ENCODE measurements around the gene HDAC4. TPM values are rescaled to one million over a fixed set of nuclear protein-coding genes. Genes with fewer than 3 reads are reported as not detected.

HDAC4 gene
- total RNA-seq, 1 experiment from 2014 or later, result 44.4 TPM

GRCh38 chr2:239181074-239181902 is 219.5 kb downstream of the HDAC4 start (continued):
- TF ChIP-seq STAT6 (CRISPR knock-in tag; conservative IDR thresholded peaks at IDR 0.05; ENCODE audit: low read depth) (no peak), TCF7 (CRISPR knock-in tag; IDR thresholded peaks at IDR 0.05; ENCODE audit: low read depth) (no peak), PRRX2 (CRISPR knock-in tag; IDR thresholded peaks at IDR 0.05) (no peak), CREM (CRISPR knock-in tag; IDR thresholded peaks at IDR 0.05) (no peak)

GRCh38 chr2:239180526-239181073 is 220.2 kb downstream of the HDAC4 start:
- Mint-ChIP-seq H3K4me1 (peaks cover 10% of the 10 kb centered on the region; the same call in 1 of the 2 replicates), H3K4me3 (no peak overlapping the region), H3K27ac (no peak overlapping the region; the same call in none of the 2 replicates), H3K9me3 (peaks cover 15% of the 10 kb centered on the region), H3K36me3 (peaks cover 35% of the 10 kb centered on the region), H3K27me3 (ENCODE audit: low read depth) (no peaks in the 10 kb centered on the region)
- no peak for TF ChIP-seq IRF2 (CRISPR knock-in tag; IDR thresholded peaks at IDR 0.05; ENCODE audit: borderline replicate concordance, low read depth)
- no peak for TF ChIP-seq GTF2I (CRISPR knock-in tag; conservative IDR thresholded peaks at IDR 0.05)
- no peak for TF ChIP-seq SP1 (CRISPR knock-in tag; conservative IDR thresholded peaks at IDR 0.05)
- no peak for TF ChIP-seq CREB1 (CRISPR knock-in tag; IDR thresholded peaks at IDR 0.05)
- no peak for TF ChIP-seq HMGXB4 (CRISPR knock-in tag; IDR thresholded peaks at IDR 0.05)
- no peak for TF ChIP-seq NFYB (CRISPR knock-in tag; conservative IDR thresholded peaks at IDR 0.05; ENCODE audit: low read depth)
- CTCF ChIA-PET, result interaction anchor here (3.3 kb wide), 1 partner anchor 14 kb away, joined by 14 read pairs; no protein-coding TSS in a partner anchor
- POLR2A ChIA-PET, result no interaction called here
- no peak for ATAC-seq
- DNase-seq (ENCODE audit: low spot score), result no peak

- no peak for ATAC-seq
- TF ChIP-seq ZNF121 (CRISPR knock-in tag; IDR thresholded peaks at IDR 0.05) (no peak), STAT6 (CRISPR knock-in tag; conservative IDR thresholded peaks at IDR 0.05; ENCODE audit: low read depth) (no peak)
- peaks cover 22% of the 10 kb centered on the region for H3K9me3 Mint-ChIP-seq
- peaks cover 42% of the 10 kb centered on the region for H3K36me3 Mint-ChIP-seq
- DNase-seq (ENCODE audit: low spot score), result peak; percentile 4
- H3K27ac Mint-ChIP-seq, result no peak overlapping the region
- H3K27me3 Mint-ChIP-seq (ENCODE audit: low read depth), result no peaks in the 10 kb centered on the region
- ChIA-PET CTCF (no interaction called here), POLR2A (no interaction called here)
- no peak overlapping the region for H3K4me3 Mint-ChIP-seq
- peaks cover 10% of the 10 kb centered on the region; the same call in 1 of the 2 replicates for H3K4me1 Mint-ChIP-seq
Observed at GRCh38 chr2:239179851-239180371, 220.9 kb downstream of the HDAC4 start.

- Mint-ChIP-seq H3K4me3 (no peak overlapping the region), H3K4me1 (peaks cover 10% of the 10 kb centered on the region; the same call in 1 of the 2 replicates), H3K27ac (no peak overlapping the region), H3K36me3 (peaks cover 51% of the 10 kb centered on the region), H3K27me3 (ENCODE audit: low read depth) (no peaks in the 10 kb centered on the region; the same call in 1 of the 2 replicates), H3K9me3 (peaks cover 31% of the 10 kb centered on the region)
- DNase-seq (ENCODE audit: low spot score) (peak; percentile 3), ATAC-seq (no peak)
- ChIA-PET CTCF (no interaction called here), POLR2A (no interaction called here)
- TF ChIP-seq FOXP1 (CRISPR knock-in tag; IDR thresholded peaks at IDR 0.05; ENCODE audit: borderline replicate concordance) (no peak), ZNF263 (CRISPR knock-in tag; IDR thresholded peaks at IDR 0.05; ENCODE audit: low read depth) (no peak), PRRX2 (CRISPR knock-in tag; IDR thresholded peaks at IDR 0.05) (no peak), SMAD3 (CRISPR knock-in tag; IDR thresholded peaks at IDR 0.05; ENCODE audit: borderline replicate concordance) (no peak), E2F1 (CRISPR knock-in tag; IDR thresholded peaks at IDR 0.05) (no peak), RELA (CRISPR knock-in tag; IDR thresholded peaks at IDR 0.05; ENCODE audit: borderline replicate concordance) (no peak), SOX15 (CRISPR knock-in tag; IDR thresholded peaks at IDR 0.05) (no peak), MLX (CRISPR knock-in tag; IDR thresholded peaks at IDR 0.05) (no peak), KAT7 (CRISPR knock-in tag; IDR thresholded peaks at IDR 0.05; ENCODE audit: borderline replicate concordance) (no peak), ZBTB21 (CRISPR knock-in tag; IDR thresholded peaks at IDR 0.05; ENCODE audit: borderline replicate concordance) (no peak)
Observed at GRCh38 chr2:239178954-239179353, 221.9 kb downstream of the HDAC4 start.

Data from WTC11 (cell line).